HG02678 (cell line): Measurements from ENCODE around the gene ACYP2.

Experiments used
- ATAC-seq: cut with Tn5 transposase; IDR thresholded peaks from one replicate; pipeline ENCODE4 v1.9.1; 2021; ENCODE audit warnings: mild to moderate bottlenecking, moderate library complexity; ENCODE audit not compliant: unreplicated experiment

ACYP2 gene

GRCh38 chr2:54212456-54212855 lies 97.0 kb downstream of the ACYP2 start:
- ATAC-seq: no peak

- ATAC-seq: no peak
Measured at GRCh38 chr2:54213082-54213481, 97.7 kb downstream of the ACYP2 start.

- ATAC-seq: no peak
Measured at GRCh38 chr2:54224997-54225396, 109.6 kb downstream of the ACYP2 start.

GRCh38 chr2:54226260-54226659 lies 110.8 kb downstream of the ACYP2 start:
- ATAC-seq: no peak

GRCh38 chr2:54227798-54228197 lies 112.4 kb downstream of the ACYP2 start:
- no peak for ATAC-seq

- ATAC-seq: no peak
Measured at GRCh38 chr2:54228945-54229344, 113.5 kb downstream of the ACYP2 start.

- no peak for ATAC-seq
Measured at GRCh38 chr2:54233832-54234649, 118.6 kb downstream of the ACYP2 start.

GRCh38 chr2:54237428-54237827 lies 122.0 kb downstream of the ACYP2 start:
- no peak for ATAC-seq

GRCh38 chr2:54239427-54239826 lies 124.0 kb downstream of the ACYP2 start:
- no peak for ATAC-seq

- ATAC-seq: no peak
Measured at GRCh38 chr2:54240515-54241469, 125.4 kb downstream of the ACYP2 start.

- ATAC-seq: no peak
Measured at GRCh38 chr2:54247115-54247514, 131.7 kb downstream of the ACYP2 start.

- ATAC-seq: no peak
Measured at GRCh38 chr2:54249629-54250028, 134.2 kb downstream of the ACYP2 start.

- ATAC-seq: no peak
Measured at GRCh38 chr2:54254180-54254579, 138.8 kb downstream of the ACYP2 start.

GRCh38 chr2:54255230-54256090 lies 140.0 kb downstream of the ACYP2 start:
- ATAC-seq: no peak

- no peak for ATAC-seq
Measured at GRCh38 chr2:54256091-54256694, 140.8 kb downstream of the ACYP2 start, which contains the start of gene TSPYL6. Gene TSPYL6 (minus strand): TSS chr2:54256229. CDS start chr2:54256151, 78 bp downstream.

- no peak for ATAC-seq
Measured at GRCh38 chr2:54258166-54258565, 142.8 kb downstream of the ACYP2 start.

- ATAC-seq: peak; percentile 66
Measured at GRCh38 chr2:54259413-54260240, 144.2 kb downstream of the ACYP2 start.

GRCh38 chr2:54260241-54260595 lies 144.8 kb downstream of the ACYP2 start:
- no peak for ATAC-seq

GRCh38 chr2:54261537-54261936 lies 146.1 kb downstream of the ACYP2 start:
- no peak for ATAC-seq
